SW 1271 (cell line): ENCODE measurements around the gene RETSAT.
"Not testable (repeated sequence)": the region's sequence is repeated elsewhere in the genome, so short reads cannot be mapped to it uniquely, and the experiment has no call there.

Experiments used
- DNase-seq, 2 experiments: peaks; one replicate each; lab custom pipeline; 2025; lab: John Stamatoyannopoulos, UW

RETSAT gene

GRCh38 chr2:85354286-85355072, at the start of gene RETSAT, which contains the start of gene ELMOD3:
TSS of gene RETSAT (minus strand) at chr2:85354528. CDS start at chr2:85354507, 21 bp downstream.
TSS of gene ELMOD3 (plus strand) at chr2:85354769. CDS start at chr2:85357199, 2,430 bp downstream.
- peak; percentile 96 to 99 for DNase-seq

DNA sequence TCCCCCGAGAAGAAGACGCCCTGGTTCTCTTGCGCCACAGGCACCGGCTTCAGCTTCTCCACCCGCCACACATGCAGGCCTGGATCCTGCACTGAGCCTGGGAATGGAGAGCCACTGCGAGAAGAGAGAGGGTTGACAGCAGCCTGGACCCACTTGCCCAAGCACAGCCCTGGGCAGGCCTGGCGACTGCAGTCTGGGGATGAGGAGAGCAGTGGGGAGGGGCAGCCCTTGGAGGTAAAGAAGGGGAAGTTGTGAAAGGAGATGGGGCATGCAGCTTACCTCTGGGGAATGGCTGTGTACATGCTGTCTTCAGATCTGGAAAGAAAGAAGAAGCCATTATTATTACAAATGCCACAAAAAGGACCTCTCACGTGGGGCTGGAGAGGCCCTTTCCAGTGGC, 47.5 kb upstream of the RETSAT start:
- DNase-seq, result no peak

DNA sequence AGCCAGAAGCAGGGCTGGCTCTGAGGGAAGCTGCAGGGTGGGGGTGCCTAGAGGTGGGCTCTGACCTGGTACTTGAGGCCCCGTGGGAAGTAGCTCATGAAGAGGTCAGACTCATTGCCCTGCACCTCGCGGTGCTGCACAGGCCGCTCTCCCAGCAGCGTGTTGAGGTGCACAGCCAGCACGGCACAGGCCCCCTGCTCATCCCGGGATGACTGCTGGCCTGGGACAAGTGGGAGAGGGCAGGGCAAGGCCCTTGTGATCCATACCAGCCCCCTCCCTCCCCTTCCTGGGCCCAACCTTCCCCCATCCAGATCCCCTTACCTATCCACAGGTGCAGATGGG, 47.1 kb upstream of the RETSAT start:
- DNase-seq, result no peak

- DNase-seq, result no peak
Observed at GRCh38 chr2:85400541-85401463, 46.5 kb upstream of the RETSAT start.

DNA sequence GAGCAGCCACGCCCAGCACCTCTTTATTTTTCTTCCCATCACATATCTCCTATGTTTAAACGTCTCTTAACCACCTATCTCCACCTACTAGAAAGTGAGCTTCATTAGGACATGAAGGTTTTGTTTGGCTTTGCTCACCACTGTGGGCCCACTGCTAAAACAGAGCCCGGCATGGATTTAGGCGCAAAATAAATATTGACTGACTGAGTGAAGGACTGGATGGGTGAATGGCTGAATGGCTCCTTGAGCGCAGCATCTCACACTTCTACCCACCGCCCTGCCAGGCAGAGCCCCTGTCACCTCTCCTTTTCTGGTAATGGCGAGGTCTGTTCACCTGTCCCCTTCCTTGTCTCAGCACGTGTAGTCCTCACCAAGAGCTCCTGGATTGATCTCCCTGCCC, 45.7 kb upstream of the RETSAT start:
- DNase-seq, result no peak

DNA sequence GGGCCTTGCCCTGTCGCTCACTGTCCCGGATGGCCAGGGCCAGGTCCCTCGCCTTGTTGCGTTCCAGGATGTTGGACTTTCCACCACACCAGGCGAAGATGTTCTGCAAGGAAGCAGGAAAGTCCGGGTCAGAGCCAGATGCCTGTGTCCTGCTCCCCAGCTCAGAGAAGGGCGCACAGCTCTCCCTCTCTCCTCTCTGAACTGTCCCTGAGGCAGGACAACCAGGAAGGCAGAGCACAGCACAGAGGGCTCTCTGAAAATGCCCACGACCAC, 44.8 kb upstream of the RETSAT start:
- DNase-seq, result no peak

GRCh38 chr2:85398426-85399182, 44.3 kb upstream of the RETSAT start:
- DNase-seq, result no peak

DNA sequence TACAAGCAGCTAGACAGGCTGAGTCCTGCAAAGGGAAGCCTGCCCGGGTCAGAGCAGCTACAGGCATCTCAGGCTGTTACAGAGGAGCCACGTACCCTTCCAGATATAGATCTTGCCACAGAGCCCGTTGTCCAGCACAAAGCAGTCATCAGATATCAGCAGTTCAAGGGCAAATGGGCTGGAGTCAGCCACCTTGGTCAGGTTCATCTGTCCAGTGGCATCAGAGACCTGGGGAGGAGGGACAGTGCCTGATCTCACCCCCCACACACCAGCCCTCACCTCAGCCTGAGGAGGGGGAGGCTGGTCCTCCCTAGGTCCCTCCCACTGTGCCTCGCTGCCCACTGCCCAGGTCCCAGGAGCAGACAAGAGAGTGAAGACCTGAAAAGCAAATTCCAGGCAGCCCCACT, 43.6 kb upstream of the RETSAT start:
- DNase-seq, result no peak

GRCh38 chr2:85396531-85397470, 42.5 kb upstream of the RETSAT start:
- DNase-seq, result no peak

GRCh38 chr2:85395912-85396475, 41.7 kb upstream of the RETSAT start:
- DNase-seq, result no peak

GRCh38 chr2:85394976-85395375, 40.6 kb upstream of the RETSAT start:
- DNase-seq, result no peak

- no peak for DNase-seq
Observed at GRCh38 chr2:85394261-85394681, 39.9 kb upstream of the RETSAT start.

- DNase-seq, result no peak
Observed at GRCh38 chr2:85393836-85394235, 39.5 kb upstream of the RETSAT start.

DNA sequence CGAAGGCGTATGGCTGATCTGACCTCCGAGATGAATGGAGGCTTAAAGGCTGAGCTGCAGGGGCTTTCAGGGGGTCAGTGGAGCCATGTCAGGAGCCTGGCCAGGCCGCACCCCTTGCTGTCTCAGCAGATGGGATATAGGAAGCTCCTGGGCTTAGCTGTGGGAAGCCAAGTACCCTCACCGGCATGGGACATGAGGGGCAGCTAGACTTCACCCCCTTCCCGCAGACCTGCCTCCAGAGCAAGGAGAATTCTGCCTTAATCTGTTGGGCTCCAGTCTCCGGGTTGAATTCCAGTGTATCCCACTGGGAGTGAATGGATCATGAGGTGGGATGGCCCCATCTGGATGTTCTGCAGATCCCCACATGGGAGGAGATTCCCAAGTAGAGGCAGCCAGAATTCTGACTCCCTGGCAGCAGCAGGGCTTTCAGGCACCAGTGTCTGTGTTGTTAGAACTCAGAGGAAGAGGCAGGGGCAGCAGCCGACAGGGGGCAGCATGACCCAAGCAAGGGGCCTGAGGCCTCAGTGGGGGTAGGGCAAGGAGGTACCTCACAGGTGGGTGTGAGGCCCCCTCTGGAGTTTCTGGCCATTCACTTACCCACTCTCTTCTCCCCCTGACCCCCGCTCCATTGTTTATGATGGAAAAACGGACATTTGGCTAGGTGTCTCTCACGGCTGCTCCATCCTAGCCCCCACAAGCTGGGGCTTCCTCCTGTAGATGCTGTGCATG, 36.8 kb upstream of the RETSAT start:
- no peak for DNase-seq

DNA sequence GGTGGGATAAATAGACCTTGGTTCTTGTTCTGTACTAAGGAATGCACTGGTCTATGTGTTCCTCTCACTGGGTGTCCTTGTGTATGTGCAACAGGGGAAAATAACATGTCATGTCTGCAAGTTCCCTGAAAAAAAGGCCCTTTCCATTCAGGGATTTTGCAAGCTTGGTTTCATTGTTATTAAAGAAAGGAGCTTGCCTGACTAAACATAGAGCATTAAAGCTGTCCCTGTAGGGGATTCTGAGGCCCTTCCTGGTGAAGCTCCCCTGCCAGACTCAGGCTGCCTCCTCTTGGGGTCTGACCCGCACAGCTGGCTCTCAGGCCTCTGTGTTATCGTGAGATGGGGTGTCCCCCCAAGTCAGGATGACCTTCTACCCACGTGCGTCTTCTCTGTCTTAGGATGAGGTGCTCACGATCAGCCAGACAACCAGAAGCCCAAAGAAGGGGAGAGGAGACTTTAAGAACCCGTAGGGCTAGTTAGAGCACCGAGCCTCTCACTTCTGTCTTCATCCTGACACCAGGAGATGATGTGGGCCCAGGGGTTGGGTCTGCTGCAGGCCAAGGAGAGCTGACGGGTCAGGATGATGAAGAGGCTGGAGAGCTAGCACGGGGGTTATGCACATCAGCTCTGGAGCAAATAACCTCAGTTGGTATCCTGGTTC, 34.7 kb upstream of the RETSAT start:
- DNase-seq, result no peak

DNA sequence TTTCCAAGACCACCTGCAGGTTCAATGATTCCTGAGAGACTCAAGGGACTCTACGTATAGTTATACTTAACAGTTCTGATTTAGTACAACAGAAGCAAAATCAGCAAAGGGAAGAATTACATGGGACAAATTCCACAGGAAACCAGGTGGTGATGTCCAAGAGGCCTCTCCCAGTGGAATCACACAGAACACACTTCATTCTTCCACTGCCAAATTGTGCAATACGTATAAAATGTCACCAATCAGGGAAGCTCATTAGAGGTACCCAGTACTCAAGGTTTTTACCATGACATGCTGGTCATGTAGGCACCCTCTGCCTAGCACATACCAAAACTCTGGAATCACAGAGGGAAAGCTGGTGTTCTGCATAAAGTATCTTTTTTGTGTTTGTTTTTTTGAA, 33.4 kb upstream of the RETSAT start:
- no peak for DNase-seq

- DNase-seq, result no peak
Observed at GRCh38 chr2:85385746-85386145, 31.4 kb upstream of the RETSAT start.

GRCh38 chr2:85383850-85384249, 29.5 kb upstream of the RETSAT start:
- DNase-seq, result no peak

DNA sequence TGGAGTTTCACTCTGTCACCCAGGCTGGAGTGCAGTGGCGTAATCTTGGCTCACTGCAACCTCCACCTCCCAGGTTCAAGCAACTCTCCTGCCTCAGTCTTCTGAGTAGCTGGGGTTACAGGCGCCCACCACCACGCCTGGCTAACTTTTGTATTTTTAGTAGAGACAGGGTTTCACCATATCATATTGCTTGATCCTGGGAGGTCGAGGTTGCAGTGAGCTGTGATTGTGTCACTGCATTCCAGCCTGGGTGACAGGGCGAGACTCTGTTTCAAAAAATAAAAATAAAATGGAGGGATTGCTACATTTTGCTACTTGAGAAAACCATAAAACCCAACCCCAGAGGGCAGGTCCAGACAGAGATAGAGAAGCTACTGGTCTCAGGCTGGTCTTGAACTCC, 28.8 kb upstream of the RETSAT start:
- not testable (repeated sequence) for DNase-seq

GRCh38 chr2:85380048-85380447, 25.7 kb upstream of the RETSAT start:
- DNase-seq, result no peak
